HEK293T (cell line): Measurements from ENCODE around the gene PYGM.

ENCODE experiments used
- CTCF ChIA-PET: fragments of 350-600 bp; formaldehyde crosslinking; extraction: SDS; loops from one replicate; lab custom pipeline; 2021; ENCODE audit warnings: antibody characterized with exemption, inconsistent platforms; lab: Yijun Ruan, JAX
- POLR2A ChIA-PET: fragments of 350-600 bp; formaldehyde crosslinking; extraction: SDS; loops from one replicate; lab custom pipeline; 2020; ENCODE audit warnings: antibody characterized with exemption, inconsistent platforms; lab: Yijun Ruan, JAX
- DNase-seq: peaks from one replicate; pipeline ENCODE4 v3.0.0; 2012; ENCODE audit warnings: mixed read lengths; ENCODE audit errors: extremely low spot score
- ARNT ChIP-seq: fragments of 450-650 bp; IDR thresholded peaks from 2 replicates; pipeline ENCODE4 v1.6.1; 2017; ENCODE audit warnings: mild to moderate bottlenecking
- BHLHE40 ChIP-seq: fragments of 450-650 bp; IDR thresholded peaks from 2 replicates; pipeline ENCODE4 v1.6.1; 2016; ENCODE audit warnings: mild to moderate bottlenecking, moderate library complexity, borderline replicate concordance
- CTBP1 ChIP-seq: fragments of 450-650 bp; IDR thresholded peaks from 2 replicates; pipeline ENCODE4 v1.6.1; 2016; ENCODE audit warnings: borderline replicate concordance
- ELF4 ChIP-seq: fragments of 450-650 bp; IDR thresholded peaks from 2 replicates; pipeline ENCODE4 v1.6.1; 2017; ENCODE audit warnings: antibody characterized with exemption
- FOXA1 ChIP-seq: fragments of 450-650 bp; IDR thresholded peaks from 2 replicates; pipeline ENCODE4 v1.6.1; 2016; ENCODE audit warnings: mild to moderate bottlenecking
- FOXK2 ChIP-seq: fragments of 450-650 bp; IDR thresholded peaks from 2 replicates; pipeline ENCODE4 v1.6.1; 2016; ENCODE audit warnings: mild to moderate bottlenecking
- FOXM1 ChIP-seq: fragments of 450-650 bp; IDR thresholded peaks from 2 replicates; pipeline ENCODE4 v1.6.1; 2017; ENCODE audit warnings: mild to moderate bottlenecking, borderline replicate concordance
- HDGF ChIP-seq: fragments of 450-650 bp; IDR thresholded peaks from 2 replicates; pipeline ENCODE4 v1.6.1; 2017; ENCODE audit warnings: antibody characterized with exemption, borderline replicate concordance
- L3MBTL2 ChIP-seq: fragments of 450-650 bp; conservative IDR thresholded peaks from 2 replicates; pipeline ENCODE4 v1.6.1; 2016; ENCODE audit warnings: mild to moderate bottlenecking
- LEF1 ChIP-seq: fragments of 450-650 bp; IDR thresholded peaks from 2 replicates; pipeline ENCODE4 v1.6.1; 2017; ENCODE audit warnings: mild to moderate bottlenecking, borderline replicate concordance
- NFRKB ChIP-seq: fragments of 450-650 bp; IDR thresholded peaks from 2 replicates; pipeline ENCODE4 v1.6.1; 2016; ENCODE audit warnings: mild to moderate bottlenecking, moderate library complexity
- SP1 ChIP-seq: fragments of 450-650 bp; IDR thresholded peaks from 2 replicates; pipeline ENCODE4 v1.6.1; 2017
- SUZ12 ChIP-seq: fragments of 450-650 bp; IDR thresholded peaks from 2 replicates; pipeline ENCODE4 v1.6.1; 2016; ENCODE audit warnings: mild to moderate bottlenecking
- TARDBP ChIP-seq: fragments of 450-650 bp; IDR thresholded peaks from 2 replicates; pipeline ENCODE4 v1.6.1; 2016
- ZNF384 ChIP-seq: fragments of 450-650 bp; IDR thresholded peaks from 2 replicates; pipeline ENCODE4 v1.6.1; 2016
- TF ChIP-seq, protein P1 (sequence below): fragments of 450-650 bp; IDR thresholded peaks from 2 replicates; pipeline ENCODE4 v1.6.1; 2016

The PYGM gene

GRCh38 chr11:64759722-64760719 lies at the start of gene PYGM:
Gene PYGM (minus strand): TSS chr11:64759974. CDS start chr11:64759898, 76 bp downstream.
- ChIA-PET CTCF (interaction anchor here (0.9 to 2.4 kb wide), 4 partner anchors 13 to 27 kb away, joined by 4 to 7 read pairs (median 6); partner anchors contain the start of gene RASGRP2), POLR2A (interaction anchor here (1.2 to 1.4 kb wide), 3 partner anchors 16 to 71 kb away, joined by 3 to 9 read pairs (median 5); partner anchors contain the start of genes RASGRP2 and SF1)
- TF ChIP-seq FOXM1 (no peak), ARNT (no peak), L3MBTL2 (no peak), SP1 (no peak), FOXA1 (no peak), NFRKB (no peak)
- DNase-seq = no peak

GRCh38 chr11:64805481-64805880 lies 45.7 kb upstream of the PYGM start:
- POLR2A ChIA-PET = no interaction called here
- CTCF ChIA-PET = no interaction called here
- DNase-seq = no peak
- TF ChIP-seq BHLHE40 (no peak), ZNF384 (no peak), LEF1 (no peak), FOXM1 (no peak)

GRCh38 chr11:64804346-64805210 lies 44.8 kb upstream of the PYGM start:
- CTCF ChIA-PET = interaction anchor here (0.7 to 1.0 kb wide), 5 partner anchors 9 to 192 kb away, joined by 3 to 5 read pairs (median 3); partner anchors contain the start of gene BATF2
- POLR2A ChIA-PET = interaction anchor here (0.7 kb wide), 1 partner anchor 26 kb away, joined by 5 read pairs; no protein-coding TSS in a partner anchor
- DNase-seq = no peak
- TF ChIP-seq FOXM1 (no peak), ARNT (no peak), TARDBP (no peak), BHLHE40 (no peak), FOXK2 (no peak)
- TF ChIP-seq, protein P1, sequence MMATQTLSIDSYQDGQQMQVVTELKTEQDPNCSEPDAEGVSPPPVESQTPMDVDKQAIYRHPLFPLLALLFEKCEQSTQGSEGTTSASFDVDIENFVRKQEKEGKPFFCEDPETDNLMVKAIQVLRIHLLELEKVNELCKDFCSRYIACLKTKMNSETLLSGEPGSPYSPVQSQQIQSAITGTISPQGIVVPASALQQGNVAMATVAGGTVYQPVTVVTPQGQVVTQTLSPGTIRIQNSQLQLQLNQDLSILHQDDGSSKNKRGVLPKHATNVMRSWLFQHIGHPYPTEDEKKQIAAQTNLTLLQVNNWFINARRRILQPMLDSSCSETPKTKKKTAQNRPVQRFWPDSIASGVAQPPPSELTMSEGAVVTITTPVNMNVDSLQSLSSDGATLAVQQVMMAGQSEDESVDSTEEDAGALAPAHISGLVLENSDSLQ = no peak

- TF ChIP-seq BHLHE40 (no peak), FOXA1 (no peak), HDGF (no peak), ELF4 (no peak), ARNT (no peak), SP1 (no peak), TARDBP (no peak), NFRKB (no peak)
- TF ChIP-seq, protein P1 = no peak
- no peak for DNase-seq
- POLR2A ChIA-PET = interaction anchor here (0.7 to 1.8 kb wide), 4 partner anchors 25 to 331 kb away, joined by 3 to 6 read pairs (median 4); partner anchors contain the start of gene SF1
- CTCF ChIA-PET = interaction anchor here (0.7 to 1.0 kb wide), 5 partner anchors 9 to 193 kb away, joined by 3 to 5 read pairs (median 3); partner anchors contain the start of gene BATF2
Observed at GRCh38 chr11:64803846-64804345, 44.1 kb upstream of the PYGM start.

- ChIA-PET CTCF (interaction anchor here (0.7 to 1.0 kb wide), 4 partner anchors 9 to 512 kb away, joined by 3 to 5 read pairs (median 3); no protein-coding TSS in a partner anchor), POLR2A (interaction anchor here (0.9 to 1.8 kb wide), 3 partner anchors 25 to 332 kb away, joined by 3 to 6 read pairs (median 3); partner anchors contain the start of gene SF1)
- peak; percentile 92 for DNase-seq
- TF ChIP-seq SP1 (no peak), ARNT (no peak), FOXM1 (no peak), FOXA1 (no peak), FOXK2 (no peak), CTBP1 (no peak), ELF4 (no peak), NFRKB (no peak), LEF1 (no peak), BHLHE40 (no peak), HDGF (no peak), TARDBP (no peak), L3MBTL2 (no peak), ZNF384 (no peak), SUZ12 (no peak)
- TF ChIP-seq, protein P1 = no peak
Observed at GRCh38 chr11:64803158-64803845, 43.5 kb upstream of the PYGM start, which contains the start of gene MAP4K2. Gene MAP4K2 (minus strand): TSS chr11:64803214. CDS start chr11:64803149, 65 bp downstream.
